Mucosa of stomach (tissue), 1 donor: Measurements from ENCODE around the gene DOHH.

ENCODE experiments used
- H3K27me3 ChIP-seq: one replicate; pipeline ENCODE4 v1.7.0; 2013; ENCODE audit warnings: mild to moderate bottlenecking, low read length; ENCODE audit not compliant: control insufficient read depth, insufficient read depth
- H3K36me3 ChIP-seq: one replicate; pipeline ENCODE4 v1.7.0; 2013; ENCODE audit warnings: low read length; ENCODE audit not compliant: control insufficient read depth, insufficient read depth
- H3K4me1 ChIP-seq: one replicate; pipeline ENCODE4 v1.7.0; 2013; ENCODE audit warnings: mild to moderate bottlenecking, low read length; ENCODE audit not compliant: control insufficient read depth, insufficient read depth
- H3K4me3 ChIP-seq: one replicate; pipeline ENCODE4 v1.7.0; 2013; ENCODE audit warnings: low read length
- H3K9ac ChIP-seq: one replicate; pipeline ENCODE4 v1.7.0; 2013; ENCODE audit warnings: mild to moderate bottlenecking, low read length, moderate library complexity
- H3K9me3 ChIP-seq: one replicate; pipeline ENCODE4 v1.7.0; 2013; ENCODE audit warnings: mild to moderate bottlenecking, low read length, moderate library complexity; ENCODE audit not compliant: control insufficient read depth
- donor health status: Pancreatic carcinoma.

DOHH gene

GRCh38 chr19:3538965-3539755, 38.7 kb upstream of the DOHH start, which contains the start of gene TEKTIP1:
Gene TEKTIP1, plus strand, starts transcription at chr19:3539174. Its CDS starts 4 bp downstream, at chr19:3539178.
- Histone ChIP-seq H3K9ac (no peak within 1 kb of the TSS), H3K4me1 (no peaks in the 10 kb centered on the region)

GRCh38 chr19:3538258-3538929, 37.9 kb upstream of the DOHH start:
- H3K9ac ChIP-seq = no peak overlapping the region
- no peak overlapping the region for H3K4me3 ChIP-seq
- no peaks in the 10 kb centered on the region for H3K4me1 ChIP-seq
- H3K27me3 ChIP-seq = no peaks in the 10 kb centered on the region
- peaks cover 7% of the 10 kb centered on the region for H3K36me3 ChIP-seq
- no peaks in the 10 kb centered on the region for H3K9me3 ChIP-seq

More at GRCh38 chr19:3538965-3539755, 38.7 kb upstream of the DOHH start, which contains the start of gene TEKTIP1:
- H3K36me3 ChIP-seq = peaks cover 7% of the 10 kb centered on the region
- H3K27me3 ChIP-seq = no peaks in the 10 kb centered on the region
- H3K4me3 ChIP-seq = no peak within 1 kb of the TSS
- H3K9me3 ChIP-seq = no peaks in the 10 kb centered on the region

- no peak overlapping the region for H3K4me3 ChIP-seq
- H3K36me3 ChIP-seq = peaks cover 7% of the 10 kb centered on the region
- H3K9me3 ChIP-seq = no peaks in the 10 kb centered on the region
- no peaks in the 10 kb centered on the region for H3K27me3 ChIP-seq
- no peak overlapping the region for H3K9ac ChIP-seq
- H3K4me1 ChIP-seq = no peaks in the 10 kb centered on the region
Measured at GRCh38 chr19:3537438-3538240, 37.2 kb upstream of the DOHH start.

GRCh38 chr19:3537101-3537437, 36.6 kb upstream of the DOHH start:
- Histone ChIP-seq H3K9me3 (no peaks in the 10 kb centered on the region), H3K9ac (no peak overlapping the region)

GRCh38 chr19:3536429-3537100, 36.1 kb upstream of the DOHH start:
- Histone ChIP-seq H3K4me1 (no peaks in the 10 kb centered on the region), H3K27me3 (no peaks in the 10 kb centered on the region), H3K9ac (no peak overlapping the region), H3K36me3 (peaks cover 7% of the 10 kb centered on the region), H3K4me3 (no peak overlapping the region), H3K9me3 (no peaks in the 10 kb centered on the region)

More at GRCh38 chr19:3537101-3537437, 36.6 kb upstream of the DOHH start:
- H3K36me3 ChIP-seq = peaks cover 7% of the 10 kb centered on the region
- no peaks in the 10 kb centered on the region for H3K27me3 ChIP-seq
- H3K4me3 ChIP-seq = no peak overlapping the region
- H3K4me1 ChIP-seq = no peaks in the 10 kb centered on the region

- H3K36me3 ChIP-seq = peaks cover 7% of the 10 kb centered on the region
- no peaks in the 10 kb centered on the region for H3K9me3 ChIP-seq
- H3K27me3 ChIP-seq = no peaks in the 10 kb centered on the region
- no peaks in the 10 kb centered on the region for H3K4me1 ChIP-seq
- no peak overlapping the region for H3K4me3 ChIP-seq
- H3K9ac ChIP-seq = no peak overlapping the region
Measured at GRCh38 chr19:3535981-3536380, 35.5 kb upstream of the DOHH start.

- Histone ChIP-seq H3K9ac (no peak overlapping the region), H3K27me3 (no peaks in the 10 kb centered on the region), H3K4me1 (no peaks in the 10 kb centered on the region), H3K4me3 (no peak overlapping the region), H3K36me3 (peaks cover 7% of the 10 kb centered on the region), H3K9me3 (no peaks in the 10 kb centered on the region)
Measured at GRCh38 chr19:3535563-3535965, 35.1 kb upstream of the DOHH start.

- peaks cover 7% of the 10 kb centered on the region for H3K36me3 ChIP-seq
Measured at GRCh38 chr19:3535235-3535535, 34.7 kb upstream of the DOHH start.

GRCh38 chr19:3534375-3535234, 34.1 kb upstream of the DOHH start:
- Histone ChIP-seq H3K9ac (no peak overlapping the region), H3K9me3 (no peaks in the 10 kb centered on the region), H3K4me1 (no peaks in the 10 kb centered on the region), H3K4me3 (no peak overlapping the region), H3K36me3 (peaks cover 7% of the 10 kb centered on the region), H3K27me3 (no peaks in the 10 kb centered on the region)

More at GRCh38 chr19:3535235-3535535, 34.7 kb upstream of the DOHH start:
- H3K27me3 ChIP-seq = no peaks in the 10 kb centered on the region
- H3K9me3 ChIP-seq = no peaks in the 10 kb centered on the region
- no peaks in the 10 kb centered on the region for H3K4me1 ChIP-seq
- H3K9ac ChIP-seq = no peak overlapping the region
- H3K4me3 ChIP-seq = no peak overlapping the region

GRCh38 chr19:3533563-3534216, 33.2 kb upstream of the DOHH start:
- no peak overlapping the region for H3K4me3 ChIP-seq

GRCh38 chr19:3533033-3533432, 32.6 kb upstream of the DOHH start:
- Histone ChIP-seq H3K9me3 (no peaks in the 10 kb centered on the region), H3K9ac (no peak overlapping the region), H3K4me3 (no peak overlapping the region), H3K27me3 (no peaks in the 10 kb centered on the region), H3K36me3 (peaks cover 7% of the 10 kb centered on the region), H3K4me1 (no peaks in the 10 kb centered on the region)

More at GRCh38 chr19:3533563-3534216, 33.2 kb upstream of the DOHH start:
- peaks cover 7% of the 10 kb centered on the region for H3K36me3 ChIP-seq
- H3K27me3 ChIP-seq = no peaks in the 10 kb centered on the region
- H3K9ac ChIP-seq = no peak overlapping the region
- H3K4me1 ChIP-seq = no peaks in the 10 kb centered on the region
- H3K9me3 ChIP-seq = no peaks in the 10 kb centered on the region
